SKM-1 (cell line): ENCODE measurements around the gene PPP1R8.
"Not testable (repeated sequence)": the region's sequence is repeated elsewhere in the genome, so short reads cannot be mapped to it uniquely, and the experiment has no call there.

ENCODE experiments used
- DNase-seq: peaks from one replicate; lab custom pipeline; 2025; ENCODE audit not compliant: unreplicated experiment; lab: John Stamatoyannopoulos, UW

PPP1R8 gene

DNA sequence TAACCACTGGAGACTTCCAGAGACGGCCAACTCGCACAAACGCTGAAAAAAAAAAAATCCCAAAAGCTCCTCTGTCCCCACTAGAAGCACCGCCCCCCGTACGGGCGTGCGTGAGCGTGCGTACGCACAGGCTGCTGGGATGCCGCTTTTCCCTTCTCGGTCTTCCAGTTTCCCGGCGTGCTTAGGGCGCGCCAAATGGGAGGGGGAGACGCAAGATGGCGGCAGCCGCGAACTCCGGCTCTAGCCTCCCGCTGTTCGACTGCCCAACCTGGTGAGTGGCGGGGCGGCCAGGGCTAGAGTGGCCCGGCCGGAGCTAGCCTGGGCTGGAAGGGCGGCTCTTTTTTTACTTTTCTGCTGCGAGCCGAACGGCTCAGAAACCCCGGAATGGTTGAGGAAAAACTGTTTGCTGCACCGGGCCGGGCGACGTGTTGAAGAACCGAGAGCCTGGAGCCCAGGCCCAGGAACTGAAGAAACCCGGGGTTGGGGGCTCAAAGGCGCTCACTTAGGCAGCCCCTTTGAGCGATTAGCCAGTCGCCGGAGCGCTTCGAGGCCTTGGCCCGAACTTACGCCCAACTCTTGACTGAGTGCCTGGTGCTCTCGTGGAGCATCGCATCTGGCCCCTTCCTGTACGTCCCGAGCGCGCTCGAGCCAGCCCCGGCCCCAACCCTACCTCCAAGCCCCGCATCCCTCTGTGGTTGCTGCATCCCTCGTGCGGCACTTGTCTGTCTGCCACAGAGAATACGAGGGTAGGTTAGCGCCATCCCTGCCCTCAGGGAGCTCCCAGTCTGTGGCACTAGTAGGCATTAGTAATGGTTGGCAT, at the start of gene PPP1R8:
Gene PPP1R8, plus strand, starts transcription at position 162 of the 820 bp plus-strand sequence. Its CDS starts 54 bp downstream, at position 216.
- peak; percentile 86 for DNase-seq

DNA sequence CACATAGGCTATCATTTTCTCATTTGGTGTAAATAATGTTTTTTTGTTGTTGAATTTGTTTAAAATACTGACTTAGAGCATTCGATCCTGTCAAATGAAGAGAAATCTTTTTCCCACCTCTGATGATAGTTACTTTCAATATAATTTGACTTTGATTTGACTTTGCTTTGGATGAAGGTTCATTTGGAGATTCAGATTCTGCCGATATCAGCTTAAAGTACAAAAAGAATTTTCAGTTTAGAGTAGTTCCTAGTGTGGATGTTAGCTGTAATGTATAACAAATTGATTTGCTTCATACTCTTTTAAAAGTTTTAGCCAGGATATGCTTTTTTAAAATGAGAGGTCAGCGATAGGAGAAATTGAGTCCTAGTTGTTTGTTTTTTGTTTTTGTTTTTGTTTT, 47.6 kb upstream of the PPP1R8 start:
- no peak for DNase-seq

DNA sequence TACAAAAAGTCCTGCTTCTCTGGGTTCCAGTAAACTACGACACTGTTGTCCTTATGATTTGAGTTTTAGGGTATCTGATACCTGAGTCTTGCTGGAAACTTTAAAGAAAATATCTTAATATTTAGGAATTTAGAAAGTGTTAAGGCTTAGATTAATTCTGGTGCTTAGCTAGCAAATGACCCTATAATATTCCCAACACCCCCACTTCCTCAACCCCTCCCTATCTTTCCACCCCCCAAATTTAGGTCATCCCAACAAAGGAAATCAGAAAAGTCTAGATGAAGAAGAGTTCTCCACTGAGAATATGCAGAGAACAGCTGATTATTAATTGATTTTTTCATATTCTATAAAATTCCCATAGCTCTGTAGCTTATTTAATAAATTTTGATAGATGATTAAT, 45.9 kb upstream of the PPP1R8 start:
- DNase-seq: no peak

DNA sequence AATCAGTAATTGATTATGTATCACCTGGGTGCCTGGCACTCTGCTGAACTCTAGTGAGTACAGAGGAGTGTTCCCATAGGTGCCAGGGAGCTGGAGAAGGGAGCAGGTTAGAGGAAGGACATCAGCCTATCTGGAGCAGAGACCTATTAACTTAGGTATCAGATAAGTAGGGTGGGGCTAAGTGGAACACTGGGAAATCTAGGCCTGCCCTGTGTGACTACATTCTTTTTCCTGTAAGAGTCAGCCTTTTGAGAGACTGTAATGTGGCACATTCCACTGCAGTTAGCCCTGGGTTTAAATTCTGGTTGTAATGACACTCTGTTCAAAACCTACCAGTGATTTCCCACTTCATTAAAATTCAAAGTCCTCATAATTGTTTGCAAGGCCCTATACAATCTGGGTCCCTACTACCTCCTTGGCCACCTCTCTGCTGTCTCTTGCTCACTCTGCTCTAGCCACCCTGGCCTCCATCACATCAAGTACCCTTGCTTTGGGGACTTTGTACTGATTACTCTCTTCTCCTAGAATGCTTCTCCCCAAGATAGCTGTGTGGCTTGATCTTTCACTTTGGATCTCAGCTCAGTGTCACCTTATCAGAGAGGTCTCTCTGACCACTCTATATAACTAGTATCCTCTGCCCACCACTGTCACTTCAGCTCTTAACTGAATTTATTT, 44.7 kb upstream of the PPP1R8 start:
- DNase-seq: no peak

DNA sequence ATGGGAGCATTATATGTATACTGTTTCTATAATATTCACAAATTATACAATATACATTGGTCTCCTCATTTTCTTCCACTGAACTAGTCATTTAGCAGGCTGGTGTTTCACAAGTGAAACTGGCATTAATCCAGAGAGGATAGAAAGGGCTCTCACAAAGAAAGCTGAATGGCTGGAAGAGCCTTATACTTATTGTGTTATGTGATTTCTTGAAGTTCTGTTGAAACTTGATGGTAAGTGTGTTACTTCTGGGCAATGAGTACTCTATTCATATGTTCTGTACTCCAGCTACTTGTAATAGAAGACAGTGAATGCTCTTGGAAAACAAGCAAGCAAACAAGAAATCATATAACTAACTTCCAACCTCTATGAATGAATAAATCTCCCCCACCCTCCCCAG, 42.7 kb upstream of the PPP1R8 start:
- no peak for DNase-seq

GRCh38 chr1:27789540-27790041, 41.0 kb upstream of the PPP1R8 start:
- DNase-seq: no peak

- not testable (repeated sequence) for DNase-seq
These were observed 40.3 kb upstream of the PPP1R8 start for GRCh38 chr1:27790270-27790669.

GRCh38 chr1:27795601-27796000, 35.0 kb upstream of the PPP1R8 start:
- no peak for DNase-seq

GRCh38 chr1:27804791-27805190, 25.8 kb upstream of the PPP1R8 start:
- no peak for DNase-seq

GRCh38 chr1:27806758-27807157, 23.8 kb upstream of the PPP1R8 start:
- DNase-seq: no peak

GRCh38 chr1:27807385-27807784, 23.2 kb upstream of the PPP1R8 start:
- no peak for DNase-seq

DNA sequence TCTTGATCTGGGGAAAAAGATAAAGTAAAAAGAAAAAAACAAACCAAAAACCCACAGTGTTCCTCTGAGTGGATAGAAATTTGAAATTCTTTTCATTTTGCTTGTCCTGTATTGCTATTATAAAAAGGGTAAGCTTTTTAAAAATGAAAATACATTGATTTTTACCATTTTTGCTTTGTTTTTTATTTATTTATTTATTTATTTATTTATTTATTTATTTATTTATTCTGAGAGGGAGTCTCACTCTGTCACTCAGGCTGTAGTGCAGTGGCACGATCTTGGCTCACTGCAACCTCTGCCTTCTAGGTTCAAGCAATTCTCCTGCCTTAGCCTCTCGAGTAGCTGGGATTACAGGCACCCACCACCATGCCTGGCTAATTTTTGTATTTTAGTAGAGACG, 22.5 kb upstream of the PPP1R8 start:
- DNase-seq: not testable (repeated sequence)

GRCh38 chr1:27809883-27810282, 20.7 kb upstream of the PPP1R8 start:
- no peak for DNase-seq

- DNase-seq: no peak
These were observed 18.7 kb upstream of the PPP1R8 start for GRCh38 chr1:27811741-27812500.

DNA sequence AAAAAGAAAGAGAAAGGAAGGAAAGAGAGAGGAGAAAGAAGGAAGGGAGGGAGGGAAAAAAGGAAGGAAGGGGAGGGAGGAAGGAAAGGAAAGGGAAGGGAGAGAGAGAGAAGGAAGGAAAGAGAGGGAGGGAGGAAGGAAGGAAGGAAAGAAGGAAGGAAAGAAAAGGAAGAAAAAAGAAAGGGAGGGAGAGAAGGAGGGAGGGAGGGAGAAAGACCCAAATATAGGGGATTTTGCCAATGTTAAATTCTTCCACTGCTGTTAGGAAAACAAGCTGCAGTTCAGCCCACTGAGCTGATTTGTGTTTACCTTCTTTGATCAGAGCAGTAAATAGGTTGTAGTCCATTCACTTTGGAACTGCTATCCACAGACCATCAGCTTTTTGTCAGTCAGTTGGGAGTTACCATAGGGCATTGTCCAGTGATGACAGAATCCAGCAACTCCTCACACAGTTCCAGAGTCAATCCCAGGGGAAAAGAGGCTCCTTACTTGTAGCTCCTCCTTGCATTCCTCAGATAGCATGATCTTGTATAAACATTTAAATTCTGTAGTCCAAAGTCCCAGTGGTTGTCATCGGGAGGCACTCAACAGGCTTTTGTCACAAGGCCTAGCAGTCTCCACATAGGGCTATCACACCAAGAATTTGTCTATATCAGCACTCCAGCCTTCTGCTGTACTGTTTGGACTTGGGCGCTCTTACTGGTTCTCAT, 13.5 kb upstream of the PPP1R8 start:
- no peak for DNase-seq

- DNase-seq: no peak
These were observed 8.7 kb upstream of the PPP1R8 start for GRCh38 chr1:27821761-27822315.

GRCh38 chr1:27823784-27824183, 6.8 kb upstream of the PPP1R8 start:
- no peak for DNase-seq

DNA sequence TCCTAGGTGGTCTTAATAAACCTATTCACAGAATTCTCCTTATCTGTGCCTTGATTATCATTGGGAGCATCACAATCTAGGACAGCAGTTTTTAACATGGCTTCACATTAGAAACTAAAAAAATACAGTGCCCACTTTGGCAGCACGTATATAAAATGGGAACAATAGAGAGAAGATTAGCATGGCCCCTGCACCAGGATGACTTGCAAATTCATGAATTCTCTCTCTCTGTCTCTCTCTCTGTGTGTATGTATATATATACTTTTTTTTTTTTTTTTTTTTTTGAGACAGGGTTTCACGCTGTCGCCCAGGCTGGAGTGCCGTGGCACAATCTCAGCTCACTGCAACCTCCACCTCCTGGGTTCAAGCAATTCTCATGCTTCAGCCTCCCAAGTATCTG, 6.2 kb upstream of the PPP1R8 start:
- no peak for DNase-seq

GRCh38 chr1:27829339-27829960, 1.1 kb upstream of the PPP1R8 start:
- DNase-seq: not testable (repeated sequence)
